HG03097 (cell line): ENCODE results near the gene DDX52.

Source experiments
- ATAC-seq: cut with Tn5 transposase; IDR thresholded peaks from one replicate; pipeline ENCODE4 v1.9.1; 2021; ENCODE audit not compliant: unreplicated experiment, low FRiP score

The DDX52 gene

GRCh38 chr17:37592291-37592690 lies 51.0 kb downstream of the DDX52 start:
- ATAC-seq, result no peak

GRCh38 chr17:37585066-37585465 lies 58.2 kb downstream of the DDX52 start:
- ATAC-seq, result no peak

- no peak for ATAC-seq
Measured at GRCh38 chr17:37576281-37576680, 67.0 kb downstream of the DDX52 start.

- no peak for ATAC-seq
Measured at GRCh38 chr17:37574427-37574826, 68.8 kb downstream of the DDX52 start.

- ATAC-seq, result no peak
Measured at GRCh38 chr17:37571674-37572073, 71.6 kb downstream of the DDX52 start.

GRCh38 chr17:37570527-37571093 lies 72.6 kb downstream of the DDX52 start:
- ATAC-seq, result no peak

GRCh38 chr17:37568350-37569053 lies 74.7 kb downstream of the DDX52 start:
- ATAC-seq, result no peak

- no peak for ATAC-seq
Measured at GRCh38 chr17:37567538-37567937, 75.7 kb downstream of the DDX52 start.

GRCh38 chr17:37567137-37567536 lies 76.1 kb downstream of the DDX52 start:
- ATAC-seq, result no peak

GRCh38 chr17:37564252-37564651 lies 79.0 kb downstream of the DDX52 start:
- ATAC-seq, result no peak

- ATAC-seq, result no peak
Measured at GRCh38 chr17:37562016-37562745, 81.1 kb downstream of the DDX52 start.
